BJ (cell line): ENCODE data around the gene HOXC13. TPM values are rescaled to one million over a fixed set of nuclear protein-coding genes. Genes with fewer than 3 reads are reported as not detected.

Experiments used
- CTCF ChIA-PET: fragments of 350-600 bp; formaldehyde crosslinking; extraction: SDS; loops from one replicate; lab custom pipeline; 2021; ENCODE audit warnings: antibody characterized with exemption, inconsistent platforms; lab: Yijun Ruan, JAX
- POLR2A ChIA-PET: fragments of 300-600 bp; sonication (Branson Sonifier 250); formaldehyde crosslinking; extraction: SDS; loops from one replicate; lab custom pipeline; 2021; ENCODE audit warnings: antibody characterized with exemption; lab: Charles Lee
- DNase-seq: peaks from one replicate; pipeline ENCODE4 v3.0.0-alpha.2; 2011; ENCODE audit warnings: low read depth
- H3K27me3 ChIP-seq: 2 replicates; pipeline ENCODE4 v1.6.0; 2011; ENCODE audit warnings: low read length; ENCODE audit not compliant: control insufficient read depth, insufficient read depth
- H3K36me3 ChIP-seq: 2 replicates; pipeline ENCODE4 v1.5.1; 2011; ENCODE audit warnings: low read length; ENCODE audit not compliant: control insufficient read depth, insufficient read depth
- H3K4me3 ChIP-seq: 2 replicates; pipeline ENCODE4 v1.5.1; 2011; ENCODE audit warnings: low read depth, mild to moderate bottlenecking, control low read depth, low read length
- CTCF ChIP-seq: IDR thresholded peaks from 2 replicates; pipeline ENCODE4 v1.5.1; 2011; ENCODE audit warnings: low read depth, mild to moderate bottlenecking, control low read depth, inconsistent platforms, low read length, moderate library complexity; ENCODE audit not compliant: insufficient read depth
- polyA plus RNA-seq: library from polyadenylated mRNA; depleted of rRNA; stranded (reverse); fragments of >200 nt; gene quantifications from 2 replicates; pipeline ENCODE4 v1.2.3, GENCODE V29; 2011

Gene HOXC13
- polyA plus RNA-seq, 1 experiment, result 1.0 TPM

- Histone ChIP-seq H3K36me3 (no peaks in the 10 kb centered on the region), H3K27me3 (no peaks in the 10 kb centered on the region), H3K4me3 (peak overlapping the region; percentile 46)
- POLR2A ChIA-PET, result no interaction called here
- no peak for TF ChIP-seq CTCF
- no peak for DNase-seq
- CTCF ChIA-PET, result interaction anchor here (0.7 to 2.0 kb wide), 6 partner anchors 8 to 285 kb away, joined by 3 to 8 read pairs (median 3); no protein-coding TSS in a partner anchor
Observed at GRCh38 chr12:53980104-53980801, 41.6 kb downstream of the HOXC13 start.

GRCh38 chr12:53980802-53981496, 42.3 kb downstream of the HOXC13 start:
- CTCF ChIA-PET, result interaction anchor here (0.7 to 2.0 kb wide), 8 partner anchors 8 to 285 kb away, joined by 3 to 8 read pairs (median 3); no protein-coding TSS in a partner anchor
- POLR2A ChIA-PET, result no interaction called here
- H3K36me3 ChIP-seq, result no peaks in the 10 kb centered on the region
- H3K27me3 ChIP-seq, result no peaks in the 10 kb centered on the region
- no peak for DNase-seq
- peak overlapping the region; percentile 46 for H3K4me3 ChIP-seq
- no peak for TF ChIP-seq CTCF

GRCh38 chr12:53981634-53982565, 43.3 kb downstream of the HOXC13 start:
- no peak for TF ChIP-seq CTCF
- H3K4me3 ChIP-seq, result peak overlapping the region; percentile 46
- no peaks in the 10 kb centered on the region for H3K27me3 ChIP-seq
- ChIA-PET CTCF (interaction anchor here (0.7 to 2.0 kb wide), 4 partner anchors 194 to 219 kb away, joined by 3 to 8 read pairs (median 4); no protein-coding TSS in a partner anchor), POLR2A (interaction anchor here (0.6 kb wide), 1 partner anchor 17 kb away, joined by 4 read pairs; no protein-coding TSS in a partner anchor)
- no peak for DNase-seq
- no peaks in the 10 kb centered on the region for H3K36me3 ChIP-seq

- POLR2A ChIA-PET, result interaction anchor here (0.6 kb wide), 1 partner anchor 18 kb away, joined by 4 read pairs; no protein-coding TSS in a partner anchor
- peak overlapping the region; percentile 46 for H3K4me3 ChIP-seq
- no peak for DNase-seq
- no peaks in the 10 kb centered on the region for H3K36me3 ChIP-seq
- CTCF ChIA-PET, result interaction anchor here (1.4 kb wide), 1 partner anchor 209 kb away, joined by 4 read pairs; no protein-coding TSS in a partner anchor
- no peak for TF ChIP-seq CTCF
- H3K27me3 ChIP-seq, result no peaks in the 10 kb centered on the region
Observed at GRCh38 chr12:53982648-53983567, 44.3 kb downstream of the HOXC13 start.
